Bladder microvascular endothelial cell (primary cell): ENCODE data around the gene C2orf69. TPM values are rescaled to one million over a fixed set of nuclear protein-coding genes. Genes with fewer than 3 reads are reported as not detected.

ENCODE experiments used
- total RNA-seq: library from RNA; depleted of rRNA; stranded (reverse); fragments of >200 nt; gene quantifications from 2 replicates; pipeline ENCODE4 v1.2.3, GENCODE V29; 2014

The C2orf69 gene, protein sequence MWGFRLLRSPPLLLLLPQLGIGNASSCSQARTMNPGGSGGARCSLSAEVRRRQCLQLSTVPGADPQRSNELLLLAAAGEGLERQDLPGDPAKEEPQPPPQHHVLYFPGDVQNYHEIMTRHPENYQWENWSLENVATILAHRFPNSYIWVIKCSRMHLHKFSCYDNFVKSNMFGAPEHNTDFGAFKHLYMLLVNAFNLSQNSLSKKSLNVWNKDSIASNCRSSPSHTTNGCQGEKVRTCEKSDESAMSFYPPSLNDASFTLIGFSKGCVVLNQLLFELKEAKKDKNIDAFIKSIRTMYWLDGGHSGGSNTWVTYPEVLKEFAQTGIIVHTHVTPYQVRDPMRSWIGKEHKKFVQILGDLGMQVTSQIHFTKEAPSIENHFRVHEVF
- total RNA-seq, result 6.9 and 7.1 TPM in 2 replicates

DNA sequence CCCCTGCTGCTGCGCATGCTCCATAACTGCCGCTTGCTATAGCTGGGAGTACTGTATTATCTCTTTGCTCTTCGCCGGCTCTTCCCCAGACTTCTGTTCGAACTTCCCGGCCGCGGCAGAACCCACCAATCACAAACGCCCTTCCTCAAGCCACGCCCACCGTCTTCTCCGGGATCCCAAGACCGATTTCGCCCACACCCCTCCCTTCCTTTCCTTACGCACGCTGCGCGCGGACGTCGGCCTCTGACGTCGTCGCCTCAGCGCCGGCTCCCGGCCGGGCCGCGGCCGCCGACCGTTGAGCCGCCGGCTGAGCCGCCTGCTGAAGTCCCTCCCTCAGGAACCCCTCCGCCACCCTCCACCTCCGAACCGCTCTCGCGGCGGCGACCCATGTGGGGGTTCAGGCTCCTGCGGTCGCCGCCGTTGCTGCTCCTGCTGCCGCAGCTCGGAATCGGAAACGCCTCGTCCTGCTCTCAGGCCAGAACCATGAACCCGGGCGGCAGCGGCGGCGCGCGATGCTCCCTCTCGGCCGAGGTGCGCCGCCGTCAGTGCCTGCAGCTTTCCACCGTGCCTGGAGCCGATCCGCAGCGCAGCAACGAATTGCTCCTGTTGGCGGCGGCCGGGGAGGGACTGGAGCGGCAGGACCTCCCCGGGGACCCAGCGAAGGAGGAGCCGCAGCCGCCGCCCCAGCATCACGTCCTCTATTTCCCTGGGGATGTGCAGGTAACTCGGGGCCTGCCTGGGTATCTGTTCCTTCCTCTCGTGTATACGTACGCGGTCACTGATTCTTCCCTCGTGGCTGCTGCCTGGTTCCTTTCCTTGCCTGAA is at the start of gene C2orf69:
Gene C2orf69, plus strand, starts transcription at position 242 of the 825 bp plus-strand sequence. Its CDS starts 146 bp downstream, at position 388.

DNA sequence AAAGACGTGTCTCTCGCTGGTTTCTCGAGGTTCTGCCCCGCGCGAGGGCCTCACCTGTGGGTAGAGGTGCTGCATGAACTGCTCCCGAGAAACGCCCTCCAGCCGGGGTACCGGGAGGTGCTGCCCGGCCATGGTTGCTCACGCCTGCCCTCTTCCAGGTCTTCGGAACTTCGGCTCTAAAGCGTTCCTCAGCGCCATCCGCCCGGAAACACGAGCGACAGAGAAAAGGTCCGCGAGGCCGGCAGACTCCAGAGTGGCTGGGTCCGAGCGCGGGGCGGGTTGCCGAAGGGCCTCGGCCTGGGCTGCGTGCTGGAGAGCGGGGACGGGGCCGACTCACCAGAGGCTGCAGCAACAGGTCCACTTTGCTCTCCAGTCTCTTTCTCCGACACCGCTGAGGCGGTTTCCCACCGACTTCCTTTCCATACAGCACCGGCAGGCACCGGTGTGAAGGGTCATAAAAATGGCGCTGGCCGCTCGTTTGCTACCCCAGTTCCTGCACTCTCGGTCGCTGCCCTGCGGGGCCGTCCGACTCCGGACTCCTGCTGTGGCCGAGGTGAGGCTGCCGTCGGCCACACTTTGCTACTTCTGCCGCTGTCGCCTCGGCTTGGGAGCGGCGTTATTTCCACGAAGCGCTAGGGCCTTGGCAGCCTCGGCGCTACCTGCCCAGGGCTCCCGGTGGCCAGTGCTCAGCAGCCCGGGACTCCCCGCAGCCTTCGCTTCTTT is 44.4 kb downstream of the C2orf69 start, which contains the start of the genes MAIP1 and TYW5:
Gene MAIP1, plus strand, starts transcription at position 244 of the 723 bp plus-strand sequence. Its CDS starts 217 bp downstream, at position 461.
Gene TYW5, minus strand, starts transcription at position 153 of the 723 bp plus-strand sequence. Its CDS starts 21 bp downstream, at position 132.

Other genes with a start within 250 kb of the C2orf69 start
- 0.16 and 1.0 TPM in 2 replicates for gene FTCDNL1, start 60.1 kb upstream of the C2orf69 start, total RNA-seq
- 4.9 and 12.0 TPM in 2 replicates for gene TYW5, start 44.2 kb downstream of the C2orf69 start, total RNA-seq
- gene MAIP1, start 44.3 kb downstream of the C2orf69 start, total RNA-seq, result 15.4 and 16.8 TPM in 2 replicates